ENCODE measurements around the gene EIPR1. TPM values are rescaled to one million over a fixed set of nuclear protein-coding genes. Genes with fewer than 3 reads are reported as not detected.

The EIPR1 gene
- total RNA-seq, 1 experiment from 2014 or later, result 27.8 TPM

DNA sequence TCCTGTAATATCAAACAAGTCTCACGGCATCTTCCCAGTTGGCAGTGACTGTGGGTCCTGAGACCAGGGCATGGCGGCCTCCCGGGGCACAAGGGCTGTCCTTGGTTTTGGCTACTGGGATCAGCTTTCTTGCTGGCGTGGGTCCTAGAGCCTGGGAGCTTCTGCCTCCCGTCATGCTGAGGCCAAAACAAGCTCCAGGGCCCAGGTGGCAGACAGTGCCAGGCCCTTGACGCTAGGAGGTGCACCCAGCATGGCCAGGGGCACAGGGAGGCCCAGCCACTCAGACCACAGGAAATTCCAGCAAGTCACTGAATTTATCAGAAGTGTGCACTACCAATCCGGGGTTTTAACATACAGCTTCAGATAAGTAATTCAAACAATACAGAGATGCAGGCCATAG lies 184.7 kb downstream of the EIPR1 start:
- H3K27ac ChIP-seq (ENCODE audit: insufficient read length, low read depth, low read length), result no peak overlapping the region
- H3K79me1 ChIP-seq (ENCODE audit: insufficient read depth, low read depth, low read length, poor library complexity, severe bottlenecking), result no peaks in the 10 kb centered on the region
- no peak overlapping the region for H2BK15ac ChIP-seq (ENCODE audit: low read depth, low read length)
- no peak overlapping the region for H3T11ph ChIP-seq (ENCODE audit: low read length)
- H3K56ac ChIP-seq (ENCODE audit: insufficient read length, low read depth, low read length), result no peak overlapping the region
- no peaks in the 10 kb centered on the region for H3K27me3 ChIP-seq (ENCODE audit: insufficient read depth, low read length)
- H3K4me1 ChIP-seq (ENCODE audit: insufficient read depth, low read length), result no peaks in the 10 kb centered on the region
- Mint-ChIP-seq H3K4me1 (peaks cover 10 to 12% of the 10 kb centered on the region in 2 experiments), H3K9me3 (no peaks in the 10 kb centered on the region), H3K36me3 (ENCODE audit: insufficient read depth in 1 of 3, low read depth in 3 of 3) (peaks cover 7 to 34% (median 20%) of the 10 kb centered on the region in 3 experiments; a peak in 6 of 7 replicates), H3K27ac (peak overlapping the region in 1 of 3 experiments; percentile 18; a peak in 1 of 7 replicates), H3K27me3 (ENCODE audit: low read depth) (no peaks in the 10 kb centered on the region), H3K4me3 (no peak overlapping the region)
- no peaks in the 10 kb centered on the region for H3K79me2 ChIP-seq (ENCODE audit: insufficient read depth, low read length)
- DNase-seq, result no peak
- no peaks in the 10 kb centered on the region for H3K9me3 ChIP-seq (ENCODE audit: control insufficient read depth, low read depth, low read length)
- TF ChIP-seq, protein P1, sequence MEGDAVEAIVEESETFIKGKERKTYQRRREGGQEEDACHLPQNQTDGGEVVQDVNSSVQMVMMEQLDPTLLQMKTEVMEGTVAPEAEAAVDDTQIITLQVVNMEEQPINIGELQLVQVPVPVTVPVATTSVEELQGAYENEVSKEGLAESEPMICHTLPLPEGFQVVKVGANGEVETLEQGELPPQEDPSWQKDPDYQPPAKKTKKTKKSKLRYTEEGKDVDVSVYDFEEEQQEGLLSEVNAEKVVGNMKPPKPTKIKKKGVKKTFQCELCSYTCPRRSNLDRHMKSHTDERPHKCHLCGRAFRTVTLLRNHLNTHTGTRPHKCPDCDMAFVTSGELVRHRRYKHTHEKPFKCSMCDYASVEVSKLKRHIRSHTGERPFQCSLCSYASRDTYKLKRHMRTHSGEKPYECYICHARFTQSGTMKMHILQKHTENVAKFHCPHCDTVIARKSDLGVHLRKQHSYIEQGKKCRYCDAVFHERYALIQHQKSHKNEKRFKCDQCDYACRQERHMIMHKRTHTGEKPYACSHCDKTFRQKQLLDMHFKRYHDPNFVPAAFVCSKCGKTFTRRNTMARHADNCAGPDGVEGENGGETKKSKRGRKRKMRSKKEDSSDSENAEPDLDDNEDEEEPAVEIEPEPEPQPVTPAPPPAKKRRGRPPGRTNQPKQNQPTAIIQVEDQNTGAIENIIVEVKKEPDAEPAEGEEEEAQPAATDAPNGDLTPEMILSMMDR (conservative IDR thresholded peaks at IDR 0.05), result 0 out of 3 replicates have a peak, but pooled peaks have one; percentile 9
- H3K23ac ChIP-seq (ENCODE audit: insufficient read length, low read depth, low read length), result no peak overlapping the region
- H3K4ac ChIP-seq (ENCODE audit: low read depth, low read length), result no peak overlapping the region
- H3K18ac ChIP-seq (ENCODE audit: insufficient read length, low read depth, low read length), result no peak overlapping the region
- H2AFZ ChIP-seq (ENCODE audit: low read length), result no peak overlapping the region
- no peak overlapping the region for H2AK5ac ChIP-seq (ENCODE audit: insufficient read length, low read length)
- H4K8ac ChIP-seq (replicated peaks; ENCODE audit: insufficient read length, low read depth, low read length), result no peak overlapping the region
- no peak overlapping the region for H3K9ac ChIP-seq (ENCODE audit: extremely low read depth, insufficient read length, low read length)
- no peak overlapping the region for H4K5ac ChIP-seq (ENCODE audit: insufficient read length, low read depth, low read length)
- no peak overlapping the region for H2BK120ac ChIP-seq (ENCODE audit: low read depth, low read length, poor library complexity, severe bottlenecking)
- WGBS (ENCODE audit: extremely low coverage, insufficient read length, low lambda C conversion rate), result no CpG with 5 or more reads among the region's 7 CpGs
- H4K91ac ChIP-seq (ENCODE audit: insufficient read length, low read depth, low read length), result no peak overlapping the region
- no peak overlapping the region for H3K14ac ChIP-seq (ENCODE audit: insufficient read depth, low read length)
- H2BK20ac ChIP-seq (ENCODE audit: low read depth, low read length, poor library complexity, severe bottlenecking), result no peak overlapping the region
- H4K20me1 ChIP-seq (ENCODE audit: control insufficient read depth, insufficient read depth, insufficient read length), result no peaks in the 10 kb centered on the region
- no peak overlapping the region for H2BK5ac ChIP-seq (ENCODE audit: insufficient read length, low read length)
- H3K4me2 ChIP-seq (ENCODE audit: insufficient read depth, insufficient read length, low read length), result no peak overlapping the region
- no peaks in the 10 kb centered on the region for H3K23me2 ChIP-seq (ENCODE audit: insufficient read length, low read depth, low read length, poor library complexity, severe bottlenecking)
- H2BK12ac ChIP-seq (ENCODE audit: insufficient read length, low read depth, low read length), result no peak overlapping the region
